ENCODE data around the gene ADAMTS9.

- no peak for TF ChIP-seq EZH2 (IDR thresholded peaks at IDR 0.05; ENCODE audit: low read depth)
- TF ChIP-seq, protein P1, sequence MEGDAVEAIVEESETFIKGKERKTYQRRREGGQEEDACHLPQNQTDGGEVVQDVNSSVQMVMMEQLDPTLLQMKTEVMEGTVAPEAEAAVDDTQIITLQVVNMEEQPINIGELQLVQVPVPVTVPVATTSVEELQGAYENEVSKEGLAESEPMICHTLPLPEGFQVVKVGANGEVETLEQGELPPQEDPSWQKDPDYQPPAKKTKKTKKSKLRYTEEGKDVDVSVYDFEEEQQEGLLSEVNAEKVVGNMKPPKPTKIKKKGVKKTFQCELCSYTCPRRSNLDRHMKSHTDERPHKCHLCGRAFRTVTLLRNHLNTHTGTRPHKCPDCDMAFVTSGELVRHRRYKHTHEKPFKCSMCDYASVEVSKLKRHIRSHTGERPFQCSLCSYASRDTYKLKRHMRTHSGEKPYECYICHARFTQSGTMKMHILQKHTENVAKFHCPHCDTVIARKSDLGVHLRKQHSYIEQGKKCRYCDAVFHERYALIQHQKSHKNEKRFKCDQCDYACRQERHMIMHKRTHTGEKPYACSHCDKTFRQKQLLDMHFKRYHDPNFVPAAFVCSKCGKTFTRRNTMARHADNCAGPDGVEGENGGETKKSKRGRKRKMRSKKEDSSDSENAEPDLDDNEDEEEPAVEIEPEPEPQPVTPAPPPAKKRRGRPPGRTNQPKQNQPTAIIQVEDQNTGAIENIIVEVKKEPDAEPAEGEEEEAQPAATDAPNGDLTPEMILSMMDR (conservative IDR thresholded peaks at IDR 0.05), result no peak
Measured at GRCh38 chr3:64551697-64552096, 136.1 kb downstream of the ADAMTS9 start.

Measured in PC-9 (cell line).